ENCODE measurements around the gene TFR2. TPM values are rescaled to one million over a fixed set of nuclear protein-coding genes. Genes with fewer than 3 reads are reported as not detected.

TFR2 gene
- total RNA-seq, 1 donor from 2014 or later: 13.8 TPM

- intact Hi-C loops (cut with micrococcal nuclease): no loop called here
- no peaks in the 10 kb centered on the region for H3K9me3 Mint-ChIP-seq
These were observed 12.1 kb downstream of the TFR2 start for GRCh38 chr7:100629117-100629716.

GRCh38 chr7:100627238-100627549 lies 14.2 kb downstream of the TFR2 start:
- peaks cover 45% of the 10 kb centered on the region for H3K4me1 Mint-ChIP-seq (ENCODE audit: low read depth)
- H3K9me3 Mint-ChIP-seq: no peaks in the 10 kb centered on the region
- no peak overlapping the region for H3K27ac Mint-ChIP-seq
- peaks cover 7% of the 10 kb centered on the region for H3K36me3 Mint-ChIP-seq (ENCODE audit: low read depth)
- intact Hi-C loops (cut with micrococcal nuclease): loop anchor here (2.0 kb wide), 1 partner anchor 66 kb away; no protein-coding TSS in a partner anchor
- H3K27me3 Mint-ChIP-seq (ENCODE audit: insufficient read depth): no peaks in the 10 kb centered on the region
- H3K4me3 Mint-ChIP-seq: peak overlapping the region; percentile 71
- DNase-seq (ENCODE audit: low spot score): no peak

More at GRCh38 chr7:100629117-100629716, 12.1 kb downstream of the TFR2 start:
- no peak for DNase-seq (ENCODE audit: low spot score)
- H3K4me3 Mint-ChIP-seq: peak overlapping the region; percentile 71
- peaks cover 41% of the 10 kb centered on the region for H3K4me1 Mint-ChIP-seq (ENCODE audit: low read depth)
- peaks cover 6% of the 10 kb centered on the region for H3K36me3 Mint-ChIP-seq (ENCODE audit: low read depth)
- no peak overlapping the region for H3K27ac Mint-ChIP-seq
- no peaks in the 10 kb centered on the region for H3K27me3 Mint-ChIP-seq (ENCODE audit: insufficient read depth)

- DNase-seq (ENCODE audit: low spot score): peak; percentile 79
- peak overlapping the region; percentile 71 for H3K4me3 Mint-ChIP-seq
- no peaks in the 10 kb centered on the region for H3K27me3 Mint-ChIP-seq (ENCODE audit: insufficient read depth)
- intact Hi-C loops (cut with micrococcal nuclease): loop anchor here (1.0 to 2.0 kb wide), 6 partner anchors 14 to 81 kb away; partner anchors contain the start of genes FBXO24, GNB2, LRCH4 and MOSPD3
- H3K36me3 Mint-ChIP-seq (ENCODE audit: low read depth): peaks cover 11% of the 10 kb centered on the region
- peak overlapping the region; percentile 63 for H3K27ac Mint-ChIP-seq
- H3K9me3 Mint-ChIP-seq: no peaks in the 10 kb centered on the region
- H3K4me1 Mint-ChIP-seq (ENCODE audit: low read depth): peaks cover 45% of the 10 kb centered on the region
These were observed 14.7 kb downstream of the TFR2 start for GRCh38 chr7:100626530-100627237.

- H3K36me3 Mint-ChIP-seq (ENCODE audit: low read depth): peaks cover 13% of the 10 kb centered on the region
- no peaks in the 10 kb centered on the region for H3K9me3 Mint-ChIP-seq
- DNase-seq (ENCODE audit: low spot score): no peak
- H3K27me3 Mint-ChIP-seq (ENCODE audit: insufficient read depth): no peaks in the 10 kb centered on the region
- peaks cover 45% of the 10 kb centered on the region for H3K4me1 Mint-ChIP-seq (ENCODE audit: low read depth)
- peak overlapping the region; percentile 71 for H3K4me3 Mint-ChIP-seq
- peak overlapping the region; percentile 72 for H3K27ac Mint-ChIP-seq
- intact Hi-C loops (cut with micrococcal nuclease): loop anchor here (1.0 to 2.0 kb wide), 6 partner anchors 14 to 81 kb away; partner anchors contain the start of genes FBXO24, GNB2, LRCH4 and MOSPD3
These were observed 15.3 kb downstream of the TFR2 start for GRCh38 chr7:100626055-100626454.

- Mint-ChIP-seq H3K27me3 (ENCODE audit: insufficient read depth) (no peaks in the 10 kb centered on the region), H3K27ac (peak overlapping the region; percentile 48), H3K36me3 (ENCODE audit: low read depth) (peaks cover 14% of the 10 kb centered on the region), H3K9me3 (no peaks in the 10 kb centered on the region), H3K4me1 (ENCODE audit: low read depth) (peaks cover 35% of the 10 kb centered on the region), H3K4me3 (peak overlapping the region; percentile 2)
- no peak for DNase-seq (ENCODE audit: low spot score)
- intact Hi-C loops (cut with micrococcal nuclease): no loop called here
These were observed 17.2 kb downstream of the TFR2 start for GRCh38 chr7:100623951-100624824.

GRCh38 chr7:100621554-100621953 lies 19.8 kb downstream of the TFR2 start:
- DNase-seq (ENCODE audit: low spot score): no peak
- peaks cover 28% of the 10 kb centered on the region for H3K4me1 Mint-ChIP-seq (ENCODE audit: low read depth)
- H3K9me3 Mint-ChIP-seq: no peaks in the 10 kb centered on the region
- intact Hi-C loops (cut with micrococcal nuclease): no loop called here
- no peak overlapping the region for H3K4me3 Mint-ChIP-seq
- peaks cover 14% of the 10 kb centered on the region for H3K36me3 Mint-ChIP-seq (ENCODE audit: low read depth)
- H3K27ac Mint-ChIP-seq: no peak overlapping the region
- no peaks in the 10 kb centered on the region for H3K27me3 Mint-ChIP-seq (ENCODE audit: insufficient read depth)

GRCh38 chr7:100620804-100621203 lies 20.5 kb downstream of the TFR2 start:
- peaks cover 16% of the 10 kb centered on the region for H3K36me3 Mint-ChIP-seq (ENCODE audit: low read depth)
- H3K27me3 Mint-ChIP-seq (ENCODE audit: insufficient read depth): no peaks in the 10 kb centered on the region
- DNase-seq (ENCODE audit: low spot score): no peak
- H3K4me3 Mint-ChIP-seq: no peak overlapping the region
- peaks cover 21% of the 10 kb centered on the region for H3K4me1 Mint-ChIP-seq (ENCODE audit: low read depth)
- H3K9me3 Mint-ChIP-seq: no peaks in the 10 kb centered on the region
- no peak overlapping the region for H3K27ac Mint-ChIP-seq
- intact Hi-C loops (cut with micrococcal nuclease): no loop called here

- no peak overlapping the region for H3K27ac Mint-ChIP-seq
- DNase-seq (ENCODE audit: low spot score): no peak
- H3K4me3 Mint-ChIP-seq: no peak overlapping the region
- peaks cover 16% of the 10 kb centered on the region for H3K4me1 Mint-ChIP-seq (ENCODE audit: low read depth)
- no peaks in the 10 kb centered on the region for H3K27me3 Mint-ChIP-seq (ENCODE audit: insufficient read depth)
- intact Hi-C loops (cut with micrococcal nuclease): no loop called here
- no peaks in the 10 kb centered on the region for H3K9me3 Mint-ChIP-seq
- H3K36me3 Mint-ChIP-seq (ENCODE audit: low read depth): peaks cover 16% of the 10 kb centered on the region
These were observed 21.1 kb downstream of the TFR2 start for GRCh38 chr7:100620239-100620638.

GRCh38 chr7:100614308-100614861 lies 27.0 kb downstream of the TFR2 start:
- Mint-ChIP-seq H3K4me3 (no peak overlapping the region), H3K27ac (no peak overlapping the region), H3K4me1 (ENCODE audit: low read depth) (peaks cover 22% of the 10 kb centered on the region), H3K9me3 (no peaks in the 10 kb centered on the region), H3K36me3 (ENCODE audit: low read depth) (peaks cover 9% of the 10 kb centered on the region), H3K27me3 (ENCODE audit: insufficient read depth) (peaks cover 6% of the 10 kb centered on the region)
- intact Hi-C loops (cut with micrococcal nuclease): no loop called here
- DNase-seq (ENCODE audit: low spot score): no peak

GRCh38 chr7:100613412-100614175 lies 27.8 kb downstream of the TFR2 start:
- Mint-ChIP-seq H3K36me3 (ENCODE audit: low read depth) (peaks cover 9% of the 10 kb centered on the region), H3K27ac (no peak overlapping the region), H3K27me3 (ENCODE audit: insufficient read depth) (peaks cover 7% of the 10 kb centered on the region), H3K4me1 (ENCODE audit: low read depth) (peaks cover 22% of the 10 kb centered on the region), H3K9me3 (no peaks in the 10 kb centered on the region), H3K4me3 (peak overlapping the region; percentile 85)
- no peak for DNase-seq (ENCODE audit: low spot score)
- intact Hi-C loops (cut with micrococcal nuclease): loop anchor here (2.0 kb wide), 2 partner anchors 69 to 185 kb away; partner anchors contain the start of genes MEPCE and ZCWPW1

- Mint-ChIP-seq H3K9me3 (no peaks in the 10 kb centered on the region), H3K27ac (no peak overlapping the region), H3K27me3 (ENCODE audit: insufficient read depth) (peaks cover 7% of the 10 kb centered on the region), H3K4me1 (ENCODE audit: low read depth) (peaks cover 22% of the 10 kb centered on the region), H3K4me3 (peak overlapping the region; percentile 85), H3K36me3 (ENCODE audit: low read depth) (peaks cover 9% of the 10 kb centered on the region)
- intact Hi-C loops (cut with micrococcal nuclease): loop anchor here (1.0 to 2.0 kb wide), 11 partner anchors 9 to 239 kb away; partner anchors contain the start of genes FBXO24, GNB2, LRCH4 and MEPCE
- no peak for DNase-seq (ENCODE audit: low spot score)
These were observed 28.5 kb downstream of the TFR2 start for GRCh38 chr7:100612730-100613390.

Measured in activated T-helper 1 cell treated with anti-CD3 and anti-CD28 coated beads, Interleukin-12 subunit alpha, Interleukin-12 subunit beta, Interleukin-2, Interleukin-4 antibody, amounts not matched to agents 30 ng/mL and 10 ng/mL and 1 ng/mL, durations not matched to agents 14 hours and 24 hours and 36 hours (primary cell).